ENCODE measurements around the gene CACNA1C.

Gene CACNA1C

GRCh38 chr12:2415568-2415944 is 362.8 kb downstream of the CACNA1C start:
- DNase-seq (ENCODE audit: low spot score): no peak

- no peak for DNase-seq (ENCODE audit: low spot score)
Observed at GRCh38 chr12:2416158-2416557, 363.4 kb downstream of the CACNA1C start.

GRCh38 chr12:2417481-2418160 is 364.8 kb downstream of the CACNA1C start:
- no peak for DNase-seq (ENCODE audit: low spot score)

- no peak for DNase-seq (ENCODE audit: low spot score)
Observed at GRCh38 chr12:2418579-2418978, 365.8 kb downstream of the CACNA1C start.

GRCh38 chr12:2422591-2422990 is 369.8 kb downstream of the CACNA1C start:
- DNase-seq (ENCODE audit: low spot score): no peak

GRCh38 chr12:2429032-2429431 is 376.2 kb downstream of the CACNA1C start:
- no peak for DNase-seq (ENCODE audit: low spot score)

GRCh38 chr12:2431810-2432209 is 379.0 kb downstream of the CACNA1C start:
- peak; percentile 68 for DNase-seq (ENCODE audit: low spot score)

- no peak for DNase-seq (ENCODE audit: low spot score)
Observed at GRCh38 chr12:2432856-2433255, 380.1 kb downstream of the CACNA1C start.

GRCh38 chr12:2435511-2435910 is 382.7 kb downstream of the CACNA1C start:
- no peak for DNase-seq (ENCODE audit: low spot score)

- peak; percentile 21 for DNase-seq (ENCODE audit: low spot score)
Observed at GRCh38 chr12:2439332-2440100, 386.7 kb downstream of the CACNA1C start.

GRCh38 chr12:2443776-2444175 is 391.0 kb downstream of the CACNA1C start:
- no peak for DNase-seq (ENCODE audit: low spot score)

- no peak for DNase-seq (ENCODE audit: low spot score)
Observed at GRCh38 chr12:2445968-2446367, 393.2 kb downstream of the CACNA1C start.

- no peak for DNase-seq (ENCODE audit: low spot score)
Observed at GRCh38 chr12:2447861-2448260, 395.1 kb downstream of the CACNA1C start.

- DNase-seq (ENCODE audit: low spot score): no peak
Observed at GRCh38 chr12:2449586-2449985, 396.8 kb downstream of the CACNA1C start.

- DNase-seq (ENCODE audit: low spot score): no peak
Observed at GRCh38 chr12:2450553-2450952, 397.8 kb downstream of the CACNA1C start.

- DNase-seq (ENCODE audit: low spot score): no peak
Observed at GRCh38 chr12:2451025-2451424, 398.2 kb downstream of the CACNA1C start.

GRCh38 chr12:2451497-2451896 is 398.7 kb downstream of the CACNA1C start:
- no peak for DNase-seq (ENCODE audit: low spot score)

- DNase-seq (ENCODE audit: low spot score): no peak
Observed at GRCh38 chr12:2453076-2453760, 400.4 kb downstream of the CACNA1C start.

GRCh38 chr12:2453761-2454090 is 400.9 kb downstream of the CACNA1C start:
- peak; percentile 56 for DNase-seq (ENCODE audit: low spot score)

- DNase-seq (ENCODE audit: low spot score): no peak
Observed at GRCh38 chr12:2454601-2455177, 401.9 kb downstream of the CACNA1C start.

- no peak for DNase-seq (ENCODE audit: low spot score)
Observed at GRCh38 chr12:2455410-2455809, 402.6 kb downstream of the CACNA1C start.

GRCh38 chr12:2456122-2456812 is 403.5 kb downstream of the CACNA1C start:
- DNase-seq (ENCODE audit: low spot score): no peak

Data from GM03348 (cell line).